Measurements from ENCODE around the gene RIT1.

- TF ChIP-seq, protein P1, sequence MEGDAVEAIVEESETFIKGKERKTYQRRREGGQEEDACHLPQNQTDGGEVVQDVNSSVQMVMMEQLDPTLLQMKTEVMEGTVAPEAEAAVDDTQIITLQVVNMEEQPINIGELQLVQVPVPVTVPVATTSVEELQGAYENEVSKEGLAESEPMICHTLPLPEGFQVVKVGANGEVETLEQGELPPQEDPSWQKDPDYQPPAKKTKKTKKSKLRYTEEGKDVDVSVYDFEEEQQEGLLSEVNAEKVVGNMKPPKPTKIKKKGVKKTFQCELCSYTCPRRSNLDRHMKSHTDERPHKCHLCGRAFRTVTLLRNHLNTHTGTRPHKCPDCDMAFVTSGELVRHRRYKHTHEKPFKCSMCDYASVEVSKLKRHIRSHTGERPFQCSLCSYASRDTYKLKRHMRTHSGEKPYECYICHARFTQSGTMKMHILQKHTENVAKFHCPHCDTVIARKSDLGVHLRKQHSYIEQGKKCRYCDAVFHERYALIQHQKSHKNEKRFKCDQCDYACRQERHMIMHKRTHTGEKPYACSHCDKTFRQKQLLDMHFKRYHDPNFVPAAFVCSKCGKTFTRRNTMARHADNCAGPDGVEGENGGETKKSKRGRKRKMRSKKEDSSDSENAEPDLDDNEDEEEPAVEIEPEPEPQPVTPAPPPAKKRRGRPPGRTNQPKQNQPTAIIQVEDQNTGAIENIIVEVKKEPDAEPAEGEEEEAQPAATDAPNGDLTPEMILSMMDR (conservative IDR thresholded peaks at IDR 0.05; ENCODE audit: low read length): no peak
- no peak for TF ChIP-seq EZH2phosphoT487 (IDR thresholded peaks at IDR 0.05; ENCODE audit: borderline replicate concordance)
Observed at GRCh38 chr1:155884982-155885381, 26.2 kb downstream of the RIT1 start.
